SK-N-SH treated with all-trans-retinoic acid at 6 μM for 48 hours (cell line): Measurements from ENCODE around the gene MT1HL1.

Experiments
- ATAC-seq: fragments of 200-7000 bp; cut with Tn5 transposase; 3 replicates; pipeline ENCODE4 v1.9.1; 2020; ENCODE audit warnings: mild to moderate bottlenecking, moderate library complexity
- ARNTL ChIP-seq: fragments of 450-650 bp; formaldehyde crosslinking; IDR thresholded peaks from 2 replicates; pipeline ENCODE4 v1.5.0; 2020; ENCODE audit warnings: low read depth, mild to moderate bottlenecking, moderate library complexity, borderline replicate concordance
- BACH2 ChIP-seq: fragments of 250-450 bp; sonication (Bioruptor Pico); IDR thresholded peaks from 2 replicates; pipeline ENCODE4 v1.9.0; 2021; ENCODE audit warnings: mild to moderate bottlenecking, borderline replicate concordance
- CSDC2 ChIP-seq: fragments of 250-450 bp; sonication (Bioruptor Pico); IDR thresholded peaks from 2 replicates; pipeline ENCODE4 v1.5.0; 2020; ENCODE audit warnings: mild to moderate bottlenecking, moderate library complexity
- ESRRG ChIP-seq: fragments of 250-450 bp; sonication (Bioruptor Pico); IDR thresholded peaks from 2 replicates; pipeline ENCODE4 v1.6.1; 2021; ENCODE audit warnings: mild to moderate bottlenecking
- GLIS3 ChIP-seq: fragments of 250-450 bp; sonication (Bioruptor Pico); IDR thresholded peaks from 2 replicates; pipeline ENCODE4 v1.5.0; 2020; ENCODE audit warnings: mild to moderate bottlenecking, moderate library complexity
- ISL1 ChIP-seq: fragments of 250-450 bp; sonication (Bioruptor Pico); IDR thresholded peaks from 2 replicates; pipeline ENCODE4 v2.1.2; 2022; ENCODE audit warnings: mild to moderate bottlenecking, moderate library complexity
- OSR1 ChIP-seq: fragments of 250-450 bp; sonication (Bioruptor Pico); IDR thresholded peaks from 2 replicates; pipeline ENCODE4 v1.8.0; 2022; ENCODE audit warnings: moderate library complexity, mild to moderate bottlenecking, inconsistent platforms
- PPARA ChIP-seq: fragments of 250-450 bp; sonication (Bioruptor Pico); IDR thresholded peaks from 2 replicates; pipeline ENCODE4 v1.5.0; 2020; ENCODE audit warnings: mild to moderate bottlenecking, borderline replicate concordance
- RARB ChIP-seq: fragments of 250-450 bp; sonication (Bioruptor Pico); IDR thresholded peaks from 2 replicates; pipeline ENCODE4 v1.8.0; 2021; ENCODE audit warnings: mild to moderate bottlenecking, moderate library complexity
- SNAI2 ChIP-seq: fragments of 250-450 bp; sonication (Bioruptor Pico); IDR thresholded peaks from 2 replicates; pipeline ENCODE4 v1.5.0; 2020; ENCODE audit warnings: mild to moderate bottlenecking, moderate library complexity
- TCF4 ChIP-seq: fragments of 250-450 bp; sonication (Bioruptor Pico); IDR thresholded peaks from 2 replicates; pipeline ENCODE4 v1.8.0; 2021; ENCODE audit warnings: mild to moderate bottlenecking, moderate library complexity, borderline replicate concordance
- TOX ChIP-seq: fragments of 250-450 bp; sonication (Bioruptor Pico); IDR thresholded peaks from 2 replicates; pipeline ENCODE4 v1.8.0; 2021; ENCODE audit warnings: mild to moderate bottlenecking, moderate library complexity, borderline replicate concordance
- ZC3H10 ChIP-seq: fragments of 250-450 bp; sonication (Bioruptor Pico); IDR thresholded peaks from 2 replicates; pipeline ENCODE4 v1.5.1; 2021; ENCODE audit warnings: mild to moderate bottlenecking, moderate library complexity
- ZFP3 ChIP-seq: fragments of 250-450 bp; sonication (Bioruptor Pico); IDR thresholded peaks from 2 replicates; pipeline ENCODE4 v1.5.0; 2020; ENCODE audit warnings: mild to moderate bottlenecking, moderate library complexity
- ZFP30 ChIP-seq: fragments of 450-650 bp; formaldehyde crosslinking; IDR thresholded peaks from 2 replicates; pipeline ENCODE4 v1.5.0; 2022; ENCODE audit warnings: mild to moderate bottlenecking, moderate library complexity
- ZNF70 ChIP-seq: fragments of 450-650 bp; formaldehyde crosslinking; IDR thresholded peaks from 2 replicates; pipeline ENCODE4 v1.5.0; 2020; ENCODE audit warnings: mild to moderate bottlenecking, moderate library complexity
- ZNF8 ChIP-seq: fragments of 450-650 bp; formaldehyde crosslinking; IDR thresholded peaks from 2 replicates; pipeline ENCODE4 v1.5.0; 2020; ENCODE audit warnings: mild to moderate bottlenecking, moderate library complexity
- TF ChIP-seq, protein P1 (sequence below): fragments of 250-450 bp; sonication (Bioruptor Pico); IDR thresholded peaks from 2 replicates; pipeline ENCODE4 v1.8.0; 2021; ENCODE audit warnings: low read depth, mild to moderate bottlenecking, moderate library complexity, borderline replicate concordance
- TF ChIP-seq, protein P2 (sequence below): fragments of 250-450 bp; sonication (Bioruptor Pico); IDR thresholded peaks from 2 replicates; pipeline ENCODE4 v1.5.1; 2021; ENCODE audit warnings: mild to moderate bottlenecking, moderate library complexity
- TF ChIP-seq, protein P3 (sequence below): fragments of 250-450 bp; sonication (Bioruptor Pico); IDR thresholded peaks from 2 replicates; pipeline ENCODE4 v1.8.0; 2020; ENCODE audit warnings: mild to moderate bottlenecking, moderate library complexity, borderline replicate concordance

The MT1HL1 gene

DNA sequence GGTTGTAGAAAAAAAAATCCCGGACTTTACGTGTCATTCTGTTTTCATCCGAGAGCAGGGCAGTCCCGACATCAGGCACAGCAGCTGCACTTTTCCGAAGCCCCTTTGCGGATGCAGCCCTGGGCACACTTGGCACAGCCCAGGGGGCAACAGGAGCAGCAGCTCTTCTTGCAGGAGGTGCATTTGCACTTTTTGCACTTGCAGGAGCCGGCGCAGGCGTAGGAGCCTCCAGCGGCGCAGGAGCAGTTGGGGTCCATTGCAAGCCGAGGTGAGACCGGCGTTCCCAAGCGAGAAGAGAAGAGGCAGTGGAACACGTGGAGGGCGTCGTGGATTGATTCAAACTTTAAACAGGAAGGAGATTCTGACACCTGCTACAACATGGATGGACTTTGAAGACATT lies at the start of gene MT1HL1:
Gene MT1HL1 (minus strand): TSS at position 326 of the 400 bp plus-strand sequence. CDS start 69 bp downstream, at position 257.
- ATAC-seq = no peak
- no peak for TF ChIP-seq OSR1 (CRISPR knock-in tag)

DNA sequence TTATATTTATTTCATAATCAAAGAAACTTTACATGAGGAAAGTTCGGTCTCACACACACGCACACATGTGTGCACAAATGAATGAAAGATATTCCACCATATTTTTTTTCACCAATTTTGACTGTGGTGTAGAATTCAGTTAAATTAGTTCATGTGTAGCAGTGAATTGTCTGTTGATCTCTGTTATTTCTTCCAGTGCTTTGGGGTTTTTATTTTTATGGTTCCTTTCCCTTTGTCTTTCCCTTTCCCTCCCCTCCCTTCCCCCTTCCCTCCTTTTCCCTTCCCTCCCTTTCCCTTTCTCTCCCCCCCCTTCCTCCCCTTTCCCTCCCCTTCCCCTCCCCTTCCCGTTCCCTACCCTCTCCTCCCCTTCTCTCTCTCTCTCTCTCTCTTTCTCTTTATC lies 46.7 kb upstream of the MT1HL1 start:
- TF ChIP-seq PPARA = no peak
- ATAC-seq = no peak

DNA sequence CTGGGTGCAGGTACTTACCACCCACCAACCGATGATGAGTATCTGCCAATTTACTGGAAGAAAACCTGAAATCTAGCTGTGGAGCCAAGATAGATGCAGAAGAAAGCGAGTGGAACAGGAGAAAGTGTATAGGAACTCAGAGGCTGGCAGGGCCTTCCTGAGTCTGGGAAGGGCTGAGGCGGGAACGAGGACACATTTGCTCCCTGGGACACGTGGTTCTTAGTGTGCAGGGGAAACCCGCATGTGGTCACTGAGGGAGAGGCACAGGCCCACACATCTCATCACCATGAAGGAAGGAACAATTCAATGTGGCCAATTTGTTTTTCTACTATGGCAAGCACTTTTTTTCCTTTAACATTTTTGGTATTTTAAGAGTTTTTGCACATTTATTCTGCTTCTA lies 45.9 kb upstream of the MT1HL1 start:
- no peak for ATAC-seq

DNA sequence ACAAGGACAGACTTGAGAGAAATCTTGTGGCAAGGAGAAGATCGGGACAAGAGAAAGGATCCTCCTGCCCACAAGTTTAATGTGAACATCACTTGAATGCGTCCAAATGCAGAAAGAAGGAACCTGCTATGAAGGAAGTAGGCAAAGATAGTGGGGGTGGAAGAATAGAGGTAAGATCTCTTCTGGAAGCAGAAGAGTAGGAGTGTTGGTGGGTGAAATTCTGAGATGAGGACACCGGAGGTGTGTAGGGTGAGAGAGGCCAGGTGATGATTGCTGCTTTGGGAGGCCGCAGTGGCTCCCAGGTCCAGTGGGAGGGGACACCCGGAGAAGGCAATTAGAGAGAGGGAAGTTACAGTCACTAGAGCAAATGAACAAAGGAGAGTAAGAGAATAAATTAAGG lies 44.6 kb upstream of the MT1HL1 start:
- ATAC-seq = no peak
- TF ChIP-seq CSDC2 (CRISPR knock-in tag) (no peak), GLIS3 (no peak), PPARA (no peak), ZFP30 (CRISPR knock-in tag) (no peak), ISL1 (CRISPR knock-in tag) (no peak), OSR1 (CRISPR knock-in tag) (no peak), ZNF70 (CRISPR knock-in tag) (no peak), ZFP3 (CRISPR knock-in tag) (no peak), ZC3H10 (CRISPR knock-in tag) (no peak), TOX (CRISPR knock-in tag) (no peak), BACH2 (no peak), RARB (CRISPR knock-in tag) (no peak), ARNTL (CRISPR knock-in tag) (no peak), ESRRG (CRISPR knock-in tag) (no peak), SNAI2 (CRISPR knock-in tag) (no peak), ZNF8 (no peak)
- TF ChIP-seq, protein P1, sequence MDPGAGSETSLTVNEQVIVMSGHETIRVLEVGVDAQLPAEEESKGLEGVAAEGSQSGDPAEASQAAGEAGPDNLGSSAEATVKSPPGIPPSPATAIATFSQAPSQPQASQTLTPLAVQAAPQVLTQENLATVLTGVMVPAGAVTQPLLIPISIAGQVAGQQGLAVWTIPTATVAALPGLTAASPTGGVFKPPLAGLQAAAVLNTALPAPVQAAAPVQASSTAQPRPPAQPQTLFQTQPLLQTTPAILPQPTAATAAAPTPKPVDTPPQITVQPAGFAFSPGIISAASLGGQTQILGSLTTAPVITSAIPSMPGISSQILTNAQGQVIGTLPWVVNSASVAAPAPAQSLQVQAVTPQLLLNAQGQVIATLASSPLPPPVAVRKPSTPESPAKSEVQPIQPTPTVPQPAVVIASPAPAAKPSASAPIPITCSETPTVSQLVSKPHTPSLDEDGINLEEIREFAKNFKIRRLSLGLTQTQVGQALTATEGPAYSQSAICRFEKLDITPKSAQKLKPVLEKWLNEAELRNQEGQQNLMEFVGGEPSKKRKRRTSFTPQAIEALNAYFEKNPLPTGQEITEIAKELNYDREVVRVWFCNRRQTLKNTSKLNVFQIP (CRISPR knock-in tag) = no peak
- TF ChIP-seq, protein P2, sequence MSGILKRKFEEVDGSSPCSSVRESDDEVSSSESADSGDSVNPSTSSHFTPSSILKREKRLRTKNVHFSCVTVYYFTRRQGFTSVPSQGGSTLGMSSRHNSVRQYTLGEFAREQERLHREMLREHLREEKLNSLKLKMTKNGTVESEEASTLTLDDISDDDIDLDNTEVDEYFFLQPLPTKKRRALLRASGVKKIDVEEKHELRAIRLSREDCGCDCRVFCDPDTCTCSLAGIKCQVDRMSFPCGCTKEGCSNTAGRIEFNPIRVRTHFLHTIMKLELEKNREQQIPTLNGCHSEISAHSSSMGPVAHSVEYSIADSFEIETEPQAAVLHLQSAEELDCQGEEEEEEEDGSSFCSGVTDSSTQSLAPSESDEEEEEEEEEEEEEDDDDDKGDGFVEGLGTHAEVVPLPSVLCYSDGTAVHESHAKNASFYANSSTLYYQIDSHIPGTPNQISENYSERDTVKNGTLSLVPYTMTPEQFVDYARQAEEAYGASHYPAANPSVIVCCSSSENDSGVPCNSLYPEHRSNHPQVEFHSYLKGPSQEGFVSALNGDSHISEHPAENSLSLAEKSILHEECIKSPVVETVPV = no peak
- TF ChIP-seq, protein P3, sequence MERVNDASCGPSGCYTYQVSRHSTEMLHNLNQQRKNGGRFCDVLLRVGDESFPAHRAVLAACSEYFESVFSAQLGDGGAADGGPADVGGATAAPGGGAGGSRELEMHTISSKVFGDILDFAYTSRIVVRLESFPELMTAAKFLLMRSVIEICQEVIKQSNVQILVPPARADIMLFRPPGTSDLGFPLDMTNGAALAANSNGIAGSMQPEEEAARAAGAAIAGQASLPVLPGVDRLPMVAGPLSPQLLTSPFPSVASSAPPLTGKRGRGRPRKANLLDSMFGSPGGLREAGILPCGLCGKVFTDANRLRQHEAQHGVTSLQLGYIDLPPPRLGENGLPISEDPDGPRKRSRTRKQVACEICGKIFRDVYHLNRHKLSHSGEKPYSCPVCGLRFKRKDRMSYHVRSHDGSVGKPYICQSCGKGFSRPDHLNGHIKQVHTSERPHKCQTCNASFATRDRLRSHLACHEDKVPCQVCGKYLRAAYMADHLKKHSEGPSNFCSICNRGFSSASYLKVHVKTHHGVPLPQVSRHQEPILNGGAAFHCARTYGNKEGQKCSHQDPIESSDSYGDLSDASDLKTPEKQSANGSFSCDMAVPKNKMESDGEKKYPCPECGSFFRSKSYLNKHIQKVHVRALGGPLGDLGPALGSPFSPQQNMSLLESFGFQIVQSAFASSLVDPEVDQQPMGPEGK (CRISPR knock-in tag) = no peak
- TF ChIP-seq, all 23 proteins: peak for 0

More for the DNA sequence above, 45.9 kb upstream of the MT1HL1 start:
- no peak for TF ChIP-seq OSR1 (CRISPR knock-in tag)

DNA sequence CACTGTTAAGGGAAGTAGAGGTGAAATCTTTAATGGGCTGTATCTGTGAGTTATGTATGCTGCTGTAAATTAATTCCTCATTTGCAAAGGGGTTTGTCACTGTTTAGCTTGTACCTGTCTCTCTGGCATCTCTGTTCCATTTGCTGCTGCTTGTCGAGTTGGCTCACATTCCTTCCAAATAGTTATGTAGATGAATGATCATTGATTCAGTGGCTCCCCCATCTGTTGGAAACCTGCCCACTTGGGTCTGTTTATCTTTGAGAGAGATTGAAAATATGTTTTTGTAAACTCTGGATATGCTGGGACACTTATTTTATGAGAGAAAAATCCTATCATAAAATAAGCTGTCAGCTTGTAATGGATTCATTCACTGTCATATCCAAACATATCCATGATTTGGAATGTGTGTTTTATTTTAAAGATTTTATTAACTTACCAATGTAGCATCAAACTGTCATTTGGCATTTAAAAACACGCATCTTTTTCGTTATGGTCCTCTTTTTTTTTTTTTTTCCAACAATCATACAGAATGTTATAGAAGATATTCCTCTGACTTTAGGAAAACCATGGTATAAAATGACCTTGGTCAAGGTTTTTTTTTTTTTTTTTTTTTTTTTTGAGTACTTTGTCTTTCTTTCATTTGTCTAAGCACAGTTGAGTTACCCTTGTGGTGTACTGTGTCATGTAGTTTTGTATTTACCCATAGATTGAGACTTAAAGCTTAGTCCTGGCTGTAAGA lies 41.2 kb upstream of the MT1HL1 start:
- no peak for ATAC-seq
- TF ChIP-seq, protein P1 (CRISPR knock-in tag) = no peak
- TF ChIP-seq TCF4 (CRISPR knock-in tag) (no peak), ZNF8 (no peak), ZC3H10 (CRISPR knock-in tag) (no peak)
- TF ChIP-seq, all 23 proteins: peak for 0
